GM12892 (cell line): ENCODE data around the gene GLRA1.

Experiments
- POLR2A ChIP-seq: IDR thresholded peaks from 2 replicates; pipeline ENCODE4 v1.6.1; 2011; ENCODE audit warnings: low read depth, low read length, control low read depth
- POLR2AphosphoS5 ChIP-seq: IDR thresholded peaks from 2 replicates; pipeline ENCODE4 v1.6.1; 2011; ENCODE audit warnings: low read depth, low read length, control low read depth
- TAF1 ChIP-seq: IDR thresholded peaks from 2 replicates; pipeline ENCODE4 v1.6.1; 2011; ENCODE audit warnings: low read depth, mild to moderate bottlenecking, control low read depth, low read length, borderline replicate concordance

GRCh38 chr5:151900891-151901290 is 23.8 kb downstream of the GLRA1 start:
- TF ChIP-seq TAF1 (no peak), POLR2A (no peak), POLR2AphosphoS5 (no peak)
